WTC11 (cell line): ENCODE results near the gene FAM204A.

Experiments used
- CREM ChIP-seq: sonication (generic); formaldehyde crosslinking; IDR thresholded peaks from 2 replicates; pipeline ENCODE4 v1.8.1; 2022; ENCODE audit warnings: mild to moderate bottlenecking, missing genetic modification reagents, moderate library complexity
- ESRRA ChIP-seq: sonication (generic); formaldehyde crosslinking; IDR thresholded peaks from 2 replicates; pipeline ENCODE4 v1.8.1; 2022; ENCODE audit warnings: mild to moderate bottlenecking, missing genetic modification reagents, borderline replicate concordance
- FOXP1 ChIP-seq: sonication (generic); formaldehyde crosslinking; IDR thresholded peaks from 2 replicates; pipeline ENCODE4 v1.8.0; 2022; ENCODE audit warnings: missing genetic modification reagents, mild to moderate bottlenecking, moderate library complexity, borderline replicate concordance
- GRHL2 ChIP-seq: fragments of 250-450 bp; sonication (Bioruptor Pico); IDR thresholded peaks from 2 replicates; pipeline ENCODE4 v1.8.0; 2022; ENCODE audit warnings: mild to moderate bottlenecking, moderate library complexity; ENCODE audit not compliant: insufficient replicate concordance, severe bottlenecking
- PRDM15 ChIP-seq: sonication (generic); formaldehyde crosslinking; IDR thresholded peaks from 2 replicates; pipeline ENCODE4 v1.8.0; 2022; ENCODE audit warnings: missing genetic modification reagents
- SP1 ChIP-seq: sonication (generic); formaldehyde crosslinking; conservative IDR thresholded peaks from 2 replicates; pipeline ENCODE4 v1.8.1; 2022; ENCODE audit warnings: missing genetic modification reagents
- TEAD1 ChIP-seq: sonication (generic); formaldehyde crosslinking; IDR thresholded peaks from 2 replicates; pipeline ENCODE4 v1.8.0; 2022; ENCODE audit warnings: mild to moderate bottlenecking, missing genetic modification reagents
- TEAD4 ChIP-seq: sonication (generic); formaldehyde crosslinking; IDR thresholded peaks from 2 replicates; pipeline ENCODE4 v1.8.0; 2022; ENCODE audit warnings: mild to moderate bottlenecking, missing genetic modification reagents
- ZNF532 ChIP-seq: fragments of 250-450 bp; sonication (Bioruptor Pico); IDR thresholded peaks from 2 replicates; pipeline ENCODE4 v1.9.0; 2021; ENCODE audit warnings: mild to moderate bottlenecking, borderline replicate concordance
- ZSCAN18 ChIP-seq: fragments of 250-450 bp; sonication (Bioruptor Pico); IDR thresholded peaks from 2 replicates; pipeline ENCODE4 v2.1.2; 2022; ENCODE audit warnings: mild to moderate bottlenecking, moderate library complexity
- TF ChIP-seq, protein P1 (sequence below): sonication (generic); formaldehyde crosslinking; conservative IDR thresholded peaks from 2 replicates; pipeline ENCODE4 v1.8.1; 2023; ENCODE audit warnings: mild to moderate bottlenecking, low read depth, missing genetic modification reagents, moderate library complexity
- TF ChIP-seq, protein P2 (sequence below): fragments of 200-600 bp; IDR thresholded peaks from 2 replicates; pipeline ENCODE4 v1.8.0; 2022; ENCODE audit warnings: antibody characterized with exemption

DNA sequence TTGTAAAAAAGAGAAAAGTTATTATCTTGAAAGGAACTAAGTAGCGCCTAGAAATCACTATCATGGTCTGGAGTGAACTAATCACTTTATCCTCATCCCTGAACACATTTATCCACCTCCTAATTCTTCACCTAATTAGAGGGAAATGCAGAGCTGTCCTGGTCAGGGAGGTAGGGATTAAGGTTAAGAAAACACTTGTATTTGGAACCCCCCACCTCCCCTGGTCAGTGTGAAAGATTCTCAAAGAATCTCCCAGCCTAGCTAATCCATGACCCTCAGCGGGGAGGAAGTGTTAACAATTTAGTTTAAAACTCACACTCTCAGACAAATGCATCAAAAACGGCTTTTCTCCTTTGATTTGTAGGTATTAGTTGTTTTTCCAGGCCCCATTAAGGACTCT lies 83.8 kb downstream of the FAM204A start:
- TF ChIP-seq TEAD1 (CRISPR knock-in tag) (no peak), SP1 (CRISPR knock-in tag) (no peak), TEAD4 (no peak), PRDM15 (CRISPR knock-in tag) (no peak), ESRRA (no peak), FOXP1 (no peak), ZNF532 (CRISPR knock-in tag) (no peak), GRHL2 (no peak), ZSCAN18 (CRISPR knock-in tag) (no peak), CREM (no peak)
- TF ChIP-seq, protein P1, sequence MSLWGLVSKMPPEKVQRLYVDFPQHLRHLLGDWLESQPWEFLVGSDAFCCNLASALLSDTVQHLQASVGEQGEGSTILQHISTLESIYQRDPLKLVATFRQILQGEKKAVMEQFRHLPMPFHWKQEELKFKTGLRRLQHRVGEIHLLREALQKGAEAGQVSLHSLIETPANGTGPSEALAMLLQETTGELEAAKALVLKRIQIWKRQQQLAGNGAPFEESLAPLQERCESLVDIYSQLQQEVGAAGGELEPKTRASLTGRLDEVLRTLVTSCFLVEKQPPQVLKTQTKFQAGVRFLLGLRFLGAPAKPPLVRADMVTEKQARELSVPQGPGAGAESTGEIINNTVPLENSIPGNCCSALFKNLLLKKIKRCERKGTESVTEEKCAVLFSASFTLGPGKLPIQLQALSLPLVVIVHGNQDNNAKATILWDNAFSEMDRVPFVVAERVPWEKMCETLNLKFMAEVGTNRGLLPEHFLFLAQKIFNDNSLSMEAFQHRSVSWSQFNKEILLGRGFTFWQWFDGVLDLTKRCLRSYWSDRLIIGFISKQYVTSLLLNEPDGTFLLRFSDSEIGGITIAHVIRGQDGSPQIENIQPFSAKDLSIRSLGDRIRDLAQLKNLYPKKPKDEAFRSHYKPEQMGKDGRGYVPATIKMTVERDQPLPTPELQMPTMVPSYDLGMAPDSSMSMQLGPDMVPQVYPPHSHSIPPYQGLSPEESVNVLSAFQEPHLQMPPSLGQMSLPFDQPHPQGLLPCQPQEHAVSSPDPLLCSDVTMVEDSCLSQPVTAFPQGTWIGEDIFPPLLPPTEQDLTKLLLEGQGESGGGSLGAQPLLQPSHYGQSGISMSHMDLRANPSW (CRISPR knock-in tag) = no peak
- TF ChIP-seq, protein P2, sequence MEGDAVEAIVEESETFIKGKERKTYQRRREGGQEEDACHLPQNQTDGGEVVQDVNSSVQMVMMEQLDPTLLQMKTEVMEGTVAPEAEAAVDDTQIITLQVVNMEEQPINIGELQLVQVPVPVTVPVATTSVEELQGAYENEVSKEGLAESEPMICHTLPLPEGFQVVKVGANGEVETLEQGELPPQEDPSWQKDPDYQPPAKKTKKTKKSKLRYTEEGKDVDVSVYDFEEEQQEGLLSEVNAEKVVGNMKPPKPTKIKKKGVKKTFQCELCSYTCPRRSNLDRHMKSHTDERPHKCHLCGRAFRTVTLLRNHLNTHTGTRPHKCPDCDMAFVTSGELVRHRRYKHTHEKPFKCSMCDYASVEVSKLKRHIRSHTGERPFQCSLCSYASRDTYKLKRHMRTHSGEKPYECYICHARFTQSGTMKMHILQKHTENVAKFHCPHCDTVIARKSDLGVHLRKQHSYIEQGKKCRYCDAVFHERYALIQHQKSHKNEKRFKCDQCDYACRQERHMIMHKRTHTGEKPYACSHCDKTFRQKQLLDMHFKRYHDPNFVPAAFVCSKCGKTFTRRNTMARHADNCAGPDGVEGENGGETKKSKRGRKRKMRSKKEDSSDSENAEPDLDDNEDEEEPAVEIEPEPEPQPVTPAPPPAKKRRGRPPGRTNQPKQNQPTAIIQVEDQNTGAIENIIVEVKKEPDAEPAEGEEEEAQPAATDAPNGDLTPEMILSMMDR = no peak
